Measurements from ENCODE around the gene RDH5.

DNA sequence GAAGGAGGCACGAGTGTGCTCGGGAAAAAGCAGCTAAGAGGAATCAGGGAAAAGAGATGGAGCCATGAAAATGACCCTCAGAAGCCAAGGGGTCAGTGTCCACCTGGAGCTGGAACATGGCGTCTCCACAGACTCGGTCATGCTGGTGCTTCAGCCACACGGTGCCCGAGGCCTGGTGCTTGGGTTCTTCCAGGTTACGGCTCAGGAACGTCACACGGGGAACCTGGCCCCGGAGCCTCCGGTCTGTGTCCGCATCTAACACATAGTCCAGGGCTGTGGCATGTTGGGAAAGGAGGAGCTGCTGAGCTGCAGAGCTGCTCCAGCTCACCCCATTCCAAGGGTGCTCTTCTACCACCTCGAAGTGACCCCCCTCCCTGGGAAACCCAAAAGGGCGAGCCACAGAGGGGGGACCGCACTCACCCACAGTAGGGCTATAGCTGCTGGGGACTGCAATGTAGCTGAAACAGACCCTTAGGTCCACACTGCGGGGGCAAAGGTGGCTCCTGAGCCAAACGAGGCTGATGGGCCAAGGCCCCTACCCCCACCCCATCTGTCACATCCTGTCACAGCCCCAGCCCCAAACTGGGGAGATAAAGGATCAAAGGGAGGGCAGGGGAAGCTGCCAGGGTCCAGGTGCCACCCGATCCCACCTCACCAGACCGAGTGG lies 23.3 kb upstream of the RDH5 start:
- no peak for TF ChIP-seq POLR2A (IDR thresholded peaks at IDR 0.05)
- TF ChIP-seq, protein P1, sequence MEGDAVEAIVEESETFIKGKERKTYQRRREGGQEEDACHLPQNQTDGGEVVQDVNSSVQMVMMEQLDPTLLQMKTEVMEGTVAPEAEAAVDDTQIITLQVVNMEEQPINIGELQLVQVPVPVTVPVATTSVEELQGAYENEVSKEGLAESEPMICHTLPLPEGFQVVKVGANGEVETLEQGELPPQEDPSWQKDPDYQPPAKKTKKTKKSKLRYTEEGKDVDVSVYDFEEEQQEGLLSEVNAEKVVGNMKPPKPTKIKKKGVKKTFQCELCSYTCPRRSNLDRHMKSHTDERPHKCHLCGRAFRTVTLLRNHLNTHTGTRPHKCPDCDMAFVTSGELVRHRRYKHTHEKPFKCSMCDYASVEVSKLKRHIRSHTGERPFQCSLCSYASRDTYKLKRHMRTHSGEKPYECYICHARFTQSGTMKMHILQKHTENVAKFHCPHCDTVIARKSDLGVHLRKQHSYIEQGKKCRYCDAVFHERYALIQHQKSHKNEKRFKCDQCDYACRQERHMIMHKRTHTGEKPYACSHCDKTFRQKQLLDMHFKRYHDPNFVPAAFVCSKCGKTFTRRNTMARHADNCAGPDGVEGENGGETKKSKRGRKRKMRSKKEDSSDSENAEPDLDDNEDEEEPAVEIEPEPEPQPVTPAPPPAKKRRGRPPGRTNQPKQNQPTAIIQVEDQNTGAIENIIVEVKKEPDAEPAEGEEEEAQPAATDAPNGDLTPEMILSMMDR (IDR thresholded peaks at IDR 0.05) = no peak
